Neural crest cell (in vitro differentiated cells): ENCODE data around the gene ERC2. TPM values are rescaled to one million over a fixed set of nuclear protein-coding genes. Genes with fewer than 3 reads are reported as not detected.

Source experiments
- DNase-seq: peaks from one replicate; pipeline ENCODE4 v3.0.0; 2021; ENCODE audit warnings: low read depth, mixed read lengths, low spot score
- H3K27ac Mint-ChIP-seq: one replicate; pipeline ENCODE4 v1.8.0; 2021; ENCODE audit warnings: mild to moderate bottlenecking, mixed read lengths; ENCODE audit not compliant: unreplicated experiment
- H3K27me3 Mint-ChIP-seq: 2 replicates; pipeline ENCODE4 v1.8.0; 2021; ENCODE audit warnings: low read depth, mild to moderate bottlenecking, mixed read lengths
- H3K36me3 Mint-ChIP-seq: 2 replicates; pipeline ENCODE4 v1.8.0; 2021; ENCODE audit warnings: low read depth, mild to moderate bottlenecking, mixed read lengths
- H3K4me1 Mint-ChIP-seq: 2 replicates; pipeline ENCODE4 v1.8.0; 2021; ENCODE audit warnings: mixed read lengths
- H3K4me3 Mint-ChIP-seq: one replicate; pipeline ENCODE4 v1.8.0; 2021; ENCODE audit warnings: mild to moderate bottlenecking, mixed read lengths
- H3K9me3 Mint-ChIP-seq: 2 replicates; pipeline ENCODE4 v1.8.0; 2021; ENCODE audit warnings: mixed read lengths
- total RNA-seq: library from RNA; stranded (reverse); gene quantifications from 2 replicates; pipeline ENCODE4 v1.2.1, GENCODE V29; 2021
- TF ChIP-seq, protein P1 (sequence below): fragments of 200-600 bp; sonication (generic); conservative IDR thresholded peaks from 2 replicates; pipeline ENCODE4 v1.5.0; 2021; ENCODE audit warnings: antibody characterized with exemption, mild to moderate bottlenecking

The ERC2 gene
- total RNA-seq, 1 donor from 2014 or later = 13.5 TPM

GRCh38 chr3:55639143-55639542, 829.1 kb downstream of the ERC2 start:
- Mint-ChIP-seq H3K36me3 (no peaks in the 10 kb centered on the region), H3K4me3 (no peak overlapping the region), H3K27ac (no peak overlapping the region), H3K4me1 (peaks cover 6% of the 10 kb centered on the region), H3K9me3 (no peaks in the 10 kb centered on the region), H3K27me3 (peaks cover 3% of the 10 kb centered on the region)
- DNase-seq = no peak
- TF ChIP-seq, protein P1, sequence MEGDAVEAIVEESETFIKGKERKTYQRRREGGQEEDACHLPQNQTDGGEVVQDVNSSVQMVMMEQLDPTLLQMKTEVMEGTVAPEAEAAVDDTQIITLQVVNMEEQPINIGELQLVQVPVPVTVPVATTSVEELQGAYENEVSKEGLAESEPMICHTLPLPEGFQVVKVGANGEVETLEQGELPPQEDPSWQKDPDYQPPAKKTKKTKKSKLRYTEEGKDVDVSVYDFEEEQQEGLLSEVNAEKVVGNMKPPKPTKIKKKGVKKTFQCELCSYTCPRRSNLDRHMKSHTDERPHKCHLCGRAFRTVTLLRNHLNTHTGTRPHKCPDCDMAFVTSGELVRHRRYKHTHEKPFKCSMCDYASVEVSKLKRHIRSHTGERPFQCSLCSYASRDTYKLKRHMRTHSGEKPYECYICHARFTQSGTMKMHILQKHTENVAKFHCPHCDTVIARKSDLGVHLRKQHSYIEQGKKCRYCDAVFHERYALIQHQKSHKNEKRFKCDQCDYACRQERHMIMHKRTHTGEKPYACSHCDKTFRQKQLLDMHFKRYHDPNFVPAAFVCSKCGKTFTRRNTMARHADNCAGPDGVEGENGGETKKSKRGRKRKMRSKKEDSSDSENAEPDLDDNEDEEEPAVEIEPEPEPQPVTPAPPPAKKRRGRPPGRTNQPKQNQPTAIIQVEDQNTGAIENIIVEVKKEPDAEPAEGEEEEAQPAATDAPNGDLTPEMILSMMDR = no peak

GRCh38 chr3:55637906-55638638, 830.2 kb downstream of the ERC2 start:
- TF ChIP-seq, protein P1 = no peak
- no peaks in the 10 kb centered on the region for H3K36me3 Mint-ChIP-seq
- H3K27me3 Mint-ChIP-seq = peaks cover 3% of the 10 kb centered on the region
- H3K4me1 Mint-ChIP-seq = peaks cover 6% of the 10 kb centered on the region
- no peak overlapping the region for H3K27ac Mint-ChIP-seq
- DNase-seq = no peak
- no peak overlapping the region for H3K4me3 Mint-ChIP-seq
- no peaks in the 10 kb centered on the region for H3K9me3 Mint-ChIP-seq

DNA sequence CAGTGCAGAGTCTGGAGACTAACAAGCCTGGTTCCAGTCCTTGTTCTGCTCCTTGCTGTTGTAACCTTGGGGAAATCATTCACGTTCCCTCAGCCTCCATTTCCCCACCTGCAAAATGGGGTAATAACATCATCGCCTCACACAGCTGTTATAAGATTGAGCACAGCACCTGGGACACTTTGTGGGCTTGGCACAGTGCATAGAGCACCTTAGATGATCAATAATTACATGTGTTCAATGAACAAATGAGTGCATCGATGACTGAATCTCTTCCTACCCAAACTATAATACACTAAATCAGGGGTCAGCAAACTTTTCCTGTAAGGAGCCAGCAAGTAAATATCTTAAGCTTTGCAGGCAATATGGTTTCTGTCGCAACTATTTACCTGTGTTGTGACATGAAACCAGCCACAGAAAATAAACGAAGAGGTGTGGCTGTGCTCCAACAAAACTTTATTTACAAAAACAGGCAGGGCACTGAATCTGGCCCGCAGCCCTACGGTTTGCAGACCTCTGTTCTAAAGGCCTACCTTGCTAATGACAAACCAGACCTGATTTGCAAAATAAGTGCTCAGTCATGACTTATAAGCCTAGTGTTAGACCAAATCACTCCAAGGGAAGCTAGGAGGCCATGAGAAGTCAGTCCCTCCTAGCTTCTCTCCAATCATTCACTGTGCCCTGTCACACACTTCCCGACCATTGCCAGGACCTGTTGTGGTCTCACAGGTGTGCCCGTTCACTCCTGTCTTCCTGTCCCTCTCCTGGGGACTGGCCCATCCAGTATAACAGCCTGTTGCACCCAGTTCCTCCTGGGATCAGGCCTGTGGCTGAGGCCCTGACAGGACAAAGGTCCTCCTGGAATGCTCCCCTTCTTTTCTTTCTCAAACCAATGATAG, 831.7 kb downstream of the ERC2 start:
- no peak overlapping the region for H3K4me3 Mint-ChIP-seq
- H3K27ac Mint-ChIP-seq = no peak overlapping the region
- H3K4me1 Mint-ChIP-seq = peaks cover 6% of the 10 kb centered on the region
- TF ChIP-seq, protein P1 = no peak
- H3K27me3 Mint-ChIP-seq = peaks cover 3% of the 10 kb centered on the region
- DNase-seq = no peak
- no peaks in the 10 kb centered on the region for H3K9me3 Mint-ChIP-seq
- H3K36me3 Mint-ChIP-seq = no peaks in the 10 kb centered on the region

DNA sequence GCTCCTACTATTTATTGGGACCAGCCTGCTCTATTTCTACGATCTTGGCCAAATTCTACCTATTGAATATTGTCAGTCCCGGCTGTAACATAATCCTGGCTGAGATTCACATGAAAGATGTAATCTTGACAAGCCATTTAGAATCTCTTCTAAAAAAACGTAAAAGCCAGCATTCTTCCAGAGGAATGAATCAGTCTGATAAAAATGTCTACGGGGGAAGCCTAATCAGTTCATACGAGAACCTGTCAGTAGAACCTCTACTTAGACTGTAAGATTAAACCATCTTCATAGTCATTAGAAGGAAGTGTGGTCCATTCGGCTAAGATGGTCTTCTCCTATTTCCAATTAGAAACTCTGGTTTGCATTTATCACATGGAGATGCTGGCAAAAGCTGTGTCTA, 833.9 kb downstream of the ERC2 start:
- Mint-ChIP-seq H3K4me1 (peaks cover 18% of the 10 kb centered on the region), H3K27me3 (no peaks in the 10 kb centered on the region), H3K9me3 (no peaks in the 10 kb centered on the region), H3K4me3 (no peak overlapping the region), H3K27ac (no peak overlapping the region), H3K36me3 (no peaks in the 10 kb centered on the region)
- TF ChIP-seq, protein P1 = no peak
- no peak for DNase-seq

GRCh38 chr3:55633333-55633732, 834.9 kb downstream of the ERC2 start:
- Mint-ChIP-seq H3K36me3 (no peaks in the 10 kb centered on the region), H3K27ac (no peak overlapping the region), H3K4me1 (peaks cover 18% of the 10 kb centered on the region), H3K27me3 (no peaks in the 10 kb centered on the region), H3K9me3 (no peaks in the 10 kb centered on the region), H3K4me3 (no peak overlapping the region)
- TF ChIP-seq, protein P1 = no peak
- no peak for DNase-seq
